Progenitor cell of endocrine pancreas (in vitro differentiated cells): ENCODE results near the gene SLC23A2. TPM values are rescaled to one million over a fixed set of nuclear protein-coding genes. Genes with fewer than 3 reads are reported as not detected.

ENCODE experiments used
- DNase-seq: peaks from one replicate; pipeline ENCODE4 v3.0.0; 2021; ENCODE audit warnings: low spot score; ENCODE audit not compliant: unreplicated experiment
- H3K27ac Mint-ChIP-seq: 2 replicates; pipeline ENCODE4 v1.8.0; 2021; ENCODE audit warnings: mild to moderate bottlenecking, moderate library complexity, mixed read lengths
- H3K27me3 Mint-ChIP-seq: 2 replicates; pipeline ENCODE4 v1.8.0; 2021; ENCODE audit warnings: mixed read lengths
- H3K36me3 Mint-ChIP-seq: 2 replicates; pipeline ENCODE4 v1.8.0; 2022; ENCODE audit warnings: mixed read lengths; ENCODE audit not compliant: insufficient read depth
- H3K4me1 Mint-ChIP-seq: 2 replicates; pipeline ENCODE4 v1.8.0; 2021; ENCODE audit warnings: low read depth, mixed read lengths
- H3K4me3 Mint-ChIP-seq: 2 replicates; pipeline ENCODE4 v1.8.0; 2021; ENCODE audit warnings: low read depth, mild to moderate bottlenecking, moderate library complexity, mixed read lengths
- H3K9me3 Mint-ChIP-seq: 2 replicates; pipeline ENCODE4 v1.8.0; 2021; ENCODE audit warnings: low read depth, mixed read lengths
- CTCF ChIP-seq: fragments of 200-600 bp; sonication (generic); IDR thresholded peaks from one replicate; pipeline ENCODE4 v1.5.0; 2021; ENCODE audit warnings: antibody characterized with exemption, mild to moderate bottlenecking; ENCODE audit not compliant: unreplicated experiment
- total RNA-seq: library from RNA; stranded (reverse); gene quantifications from 2 replicates; pipeline ENCODE4 v1.2.1, GENCODE V29; 2021

Gene SLC23A2
- total RNA-seq, 1 donor from 2014 or later, result 23.6 TPM

- no peak overlapping the region for H3K27ac Mint-ChIP-seq
- H3K27me3 Mint-ChIP-seq, result no peaks in the 10 kb centered on the region
- H3K36me3 Mint-ChIP-seq, result peaks cover 4% of the 10 kb centered on the region
- H3K4me1 Mint-ChIP-seq, result no peaks in the 10 kb centered on the region
- no peak overlapping the region for H3K4me3 Mint-ChIP-seq
- TF ChIP-seq CTCF, result no peak
- no peaks in the 10 kb centered on the region for H3K9me3 Mint-ChIP-seq
- DNase-seq, result no peak
Observed at GRCh38 chr20:4989570-4989969, 11.7 kb downstream of the SLC23A2 start.

GRCh38 chr20:4987130-4987529, 14.2 kb downstream of the SLC23A2 start:
- H3K27me3 Mint-ChIP-seq, result no peaks in the 10 kb centered on the region
- DNase-seq, result no peak
- H3K4me1 Mint-ChIP-seq, result no peaks in the 10 kb centered on the region
- no peak overlapping the region for H3K4me3 Mint-ChIP-seq
- H3K27ac Mint-ChIP-seq, result no peak overlapping the region
- no peaks in the 10 kb centered on the region for H3K9me3 Mint-ChIP-seq
- peaks cover 6% of the 10 kb centered on the region for H3K36me3 Mint-ChIP-seq
- TF ChIP-seq CTCF, result no peak

GRCh38 chr20:4985658-4986057, 15.7 kb downstream of the SLC23A2 start:
- H3K9me3 Mint-ChIP-seq, result no peaks in the 10 kb centered on the region
- H3K4me1 Mint-ChIP-seq, result no peaks in the 10 kb centered on the region
- H3K4me3 Mint-ChIP-seq, result no peak overlapping the region
- H3K27me3 Mint-ChIP-seq, result no peaks in the 10 kb centered on the region
- no peak overlapping the region for H3K27ac Mint-ChIP-seq
- no peak for TF ChIP-seq CTCF
- DNase-seq, result no peak
- H3K36me3 Mint-ChIP-seq, result peaks cover 6% of the 10 kb centered on the region

GRCh38 chr20:4982281-4982680, 19.0 kb downstream of the SLC23A2 start:
- Mint-ChIP-seq H3K9me3 (no peaks in the 10 kb centered on the region), H3K27ac (no peak overlapping the region), H3K27me3 (no peaks in the 10 kb centered on the region), H3K4me1 (peaks cover 2% of the 10 kb centered on the region), H3K4me3 (no peak overlapping the region), H3K36me3 (peaks cover 6% of the 10 kb centered on the region)
- no peak for DNase-seq
- no peak for TF ChIP-seq CTCF

GRCh38 chr20:4979841-4980410, 21.4 kb downstream of the SLC23A2 start:
- TF ChIP-seq CTCF, result no peak
- peaks cover 1% of the 10 kb centered on the region for H3K36me3 Mint-ChIP-seq
- no peak overlapping the region for H3K4me3 Mint-ChIP-seq
- H3K9me3 Mint-ChIP-seq, result no peaks in the 10 kb centered on the region
- no peak overlapping the region for H3K27ac Mint-ChIP-seq
- DNase-seq, result no peak
- H3K4me1 Mint-ChIP-seq, result peaks cover 2% of the 10 kb centered on the region
- no peaks in the 10 kb centered on the region for H3K27me3 Mint-ChIP-seq
